UCSD-AML1 (cell line): ENCODE results near the gene EPHB6.

Experiments used
- DNase-seq: peaks from one replicate; lab custom pipeline; 2025; ENCODE audit not compliant: unreplicated experiment; lab: John Stamatoyannopoulos, UW

Gene EPHB6

DNA sequence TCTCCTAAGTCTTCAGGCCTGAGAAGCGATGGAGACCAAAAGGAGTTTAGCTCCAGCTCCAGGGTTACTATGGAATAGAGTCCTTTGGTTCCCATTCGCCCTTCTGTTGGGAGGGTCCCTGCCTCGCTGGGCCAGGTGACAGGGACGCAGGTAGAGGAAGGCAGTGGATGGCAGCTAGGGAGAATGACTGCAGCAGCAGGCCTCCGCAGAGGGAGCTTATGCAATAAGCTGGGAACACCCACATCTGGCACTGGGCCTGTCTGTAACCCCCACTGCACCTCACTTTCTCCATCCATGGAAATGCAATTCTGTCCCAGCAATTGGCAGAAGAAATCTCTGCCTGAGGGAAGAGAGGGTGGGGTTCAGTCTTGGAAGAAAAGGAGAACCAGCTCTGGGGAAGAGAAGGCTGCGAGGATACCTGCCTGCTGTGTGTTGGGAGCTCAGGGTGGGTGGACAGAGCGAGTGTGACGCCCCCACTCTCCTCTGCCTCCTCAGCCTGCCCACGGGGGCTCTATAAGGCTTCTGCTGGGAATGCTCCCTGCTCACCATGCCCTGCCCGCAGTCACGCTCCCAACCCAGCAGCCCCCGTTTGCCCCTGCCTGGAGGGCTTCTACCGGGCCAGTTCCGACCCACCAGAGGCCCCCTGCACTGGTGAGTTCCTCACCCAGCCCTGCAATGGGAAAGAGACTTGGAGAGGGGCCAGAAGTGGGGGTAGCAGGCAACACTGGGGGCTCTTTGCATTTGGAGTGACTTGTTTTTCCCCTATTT, 10.3 kb downstream of the EPHB6 start:
- DNase-seq, result no peak

GRCh38 chr7:142865766-142866165, 10.9 kb downstream of the EPHB6 start:
- DNase-seq, result peak; percentile 11

DNA sequence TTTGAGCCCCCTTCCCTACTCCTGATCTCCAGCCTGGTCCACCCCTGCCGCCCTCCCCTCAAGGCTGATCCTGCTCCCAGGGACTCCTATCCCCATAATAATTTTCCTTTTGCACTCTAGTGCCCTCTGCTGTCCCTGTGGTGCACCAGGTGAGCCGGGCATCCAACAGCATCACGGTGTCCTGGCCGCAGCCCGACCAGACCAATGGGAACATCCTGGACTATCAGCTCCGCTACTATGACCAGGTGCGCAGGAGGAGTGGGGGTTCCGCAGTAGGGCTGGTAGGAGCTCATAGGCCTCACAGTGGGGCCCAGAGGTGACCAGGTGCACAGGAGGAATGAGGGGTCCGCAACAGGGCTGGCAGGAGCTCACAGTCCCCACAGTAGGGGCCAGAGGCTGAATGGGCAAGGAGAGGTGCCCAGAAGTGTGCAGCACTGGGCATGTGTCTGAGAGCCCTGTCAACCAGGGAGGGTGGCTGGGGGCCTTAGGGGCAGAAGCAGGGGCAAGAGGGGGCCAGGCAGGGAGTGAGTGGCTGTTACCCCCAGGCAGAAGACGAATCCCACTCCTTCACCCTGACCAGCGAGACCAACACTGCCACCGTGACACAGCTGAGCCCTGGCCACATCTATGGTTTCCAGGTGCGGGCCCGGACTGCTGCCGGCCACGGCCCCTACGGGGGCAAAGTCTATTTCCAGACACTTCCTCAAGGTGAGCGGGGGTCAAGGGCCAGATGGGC, 11.7 kb downstream of the EPHB6 start:
- no peak for DNase-seq

DNA sequence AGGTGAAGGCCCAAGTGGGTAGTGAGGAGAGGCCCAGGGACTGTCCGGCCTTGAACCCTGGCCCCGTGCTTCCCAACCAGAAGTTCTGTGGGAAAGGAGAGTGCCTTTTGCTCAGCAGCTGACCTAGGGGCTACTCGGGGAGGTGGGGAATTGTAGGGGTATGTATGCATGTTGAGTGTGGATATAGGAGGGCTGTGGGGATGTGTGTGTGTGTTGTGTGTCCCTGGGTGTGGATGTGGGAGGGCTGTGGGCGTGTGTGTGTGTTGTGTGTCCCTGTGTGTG, 12.2 kb downstream of the EPHB6 start:
- DNase-seq, result no peak

GRCh38 chr7:142867398-142868187, 12.7 kb downstream of the EPHB6 start:
- no peak for DNase-seq

- DNase-seq, result no peak
Measured at GRCh38 chr7:142868188-142868985, 13.5 kb downstream of the EPHB6 start.

- DNase-seq, result no peak
Measured at GRCh38 chr7:142868986-142869415, 14.1 kb downstream of the EPHB6 start.

DNA sequence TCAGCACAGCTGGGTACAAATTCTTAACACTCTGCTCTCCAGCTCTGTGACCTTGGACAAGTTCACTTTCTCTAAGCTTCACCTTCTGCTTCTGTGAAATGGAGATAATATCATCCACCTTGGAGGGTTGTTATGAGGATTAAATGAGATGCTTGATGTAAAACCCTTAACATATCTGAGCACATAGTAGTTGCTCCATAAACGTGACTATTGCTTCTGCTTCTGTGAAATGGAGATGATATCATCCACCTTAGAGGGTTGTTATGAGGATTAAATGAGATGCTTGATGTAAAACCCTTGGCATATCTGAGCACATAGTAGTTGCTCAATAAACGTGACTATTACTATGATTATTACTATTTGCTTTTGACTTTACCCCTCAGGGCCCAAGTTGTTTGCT, 14.6 kb downstream of the EPHB6 start:
- no peak for DNase-seq

- no peak for DNase-seq
Measured at GRCh38 chr7:142870147-142870559, 15.3 kb downstream of the EPHB6 start.

DNA sequence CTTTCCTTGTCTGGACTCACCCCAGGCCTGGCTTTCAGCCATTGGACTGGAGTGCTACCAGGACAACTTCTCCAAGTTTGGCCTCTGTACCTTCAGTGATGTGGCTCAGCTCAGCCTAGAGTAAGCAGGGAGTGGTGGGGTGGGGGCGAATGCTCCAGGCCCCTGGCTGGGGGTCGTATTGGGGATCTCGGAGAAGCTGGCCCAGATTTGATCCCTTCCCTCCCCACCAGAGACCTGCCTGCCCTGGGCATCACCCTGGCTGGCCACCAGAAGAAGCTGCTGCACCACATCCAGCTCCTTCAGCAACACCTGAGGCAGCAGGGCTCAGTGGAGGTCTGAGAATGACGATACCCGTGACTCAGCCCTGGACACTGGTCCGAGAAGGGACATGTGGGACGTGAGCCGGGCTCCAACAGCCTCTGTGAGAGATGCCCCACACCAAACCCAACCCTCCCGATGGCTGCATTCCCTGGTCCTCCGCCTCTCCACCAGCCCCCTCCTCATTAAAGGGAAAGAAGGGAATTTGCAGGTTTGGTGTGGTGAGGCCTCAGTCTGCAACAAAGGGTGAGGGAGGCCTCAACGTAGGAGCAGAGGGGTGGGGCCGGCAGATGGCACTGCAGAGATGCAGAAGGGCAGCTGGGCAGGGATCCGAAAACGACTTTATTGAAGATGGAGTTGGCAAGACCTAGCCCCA, 15.8 kb downstream of the EPHB6 start:
- DNase-seq, result no peak

- no peak for DNase-seq
Measured at GRCh38 chr7:142871260-142872105, 16.6 kb downstream of the EPHB6 start.

DNA sequence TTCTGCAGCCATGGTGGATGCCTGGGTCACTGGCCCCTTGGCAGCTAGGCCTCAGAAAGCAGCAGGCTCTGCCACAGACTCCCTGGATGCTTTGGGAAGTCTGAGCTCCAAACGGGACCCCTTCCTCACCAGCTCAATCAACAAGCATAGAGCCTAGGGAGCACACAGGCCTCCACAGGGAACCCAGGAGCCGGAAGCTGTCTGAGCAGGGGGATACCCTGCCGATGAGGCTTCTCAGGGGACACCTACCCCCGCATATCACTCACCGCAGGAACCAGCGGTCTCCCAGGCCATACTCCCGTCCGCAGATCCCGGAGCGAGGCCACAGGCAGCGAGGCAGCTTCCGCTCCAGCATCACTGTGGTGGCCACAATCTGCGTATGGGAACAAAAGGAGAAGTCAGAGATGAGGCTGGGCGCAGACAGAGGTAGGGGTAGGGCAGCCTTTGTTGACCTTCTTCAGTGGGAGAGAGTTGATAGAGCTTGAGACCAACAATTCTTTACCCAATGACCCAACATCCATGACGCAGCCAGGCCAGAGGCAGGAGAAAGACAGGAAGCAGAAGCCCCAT, 17.3 kb downstream of the EPHB6 start:
- DNase-seq, result peak; percentile 53

GRCh38 chr7:142873281-142873784, 18.5 kb downstream of the EPHB6 start:
- DNase-seq, result no peak

DNA sequence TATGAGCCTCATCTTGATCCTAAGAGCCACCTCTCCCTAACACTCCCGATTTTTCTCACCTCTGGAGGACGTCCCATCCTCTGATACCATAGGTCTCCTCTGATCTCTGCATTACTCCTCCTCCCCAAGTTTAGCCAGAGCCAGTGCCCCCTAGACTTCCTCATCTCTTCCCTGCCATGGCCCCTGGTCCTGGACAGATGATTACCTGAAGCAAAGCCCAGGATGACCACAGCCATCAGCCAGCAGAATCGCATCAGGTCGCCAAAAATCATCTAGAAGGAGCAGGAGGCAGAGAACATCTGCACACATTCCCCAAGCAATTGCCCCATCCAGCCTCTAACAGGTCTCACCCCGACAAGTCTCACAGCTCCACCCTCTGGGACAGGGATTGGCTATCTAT, 19.0 kb downstream of the EPHB6 start:
- DNase-seq, result no peak

DNA sequence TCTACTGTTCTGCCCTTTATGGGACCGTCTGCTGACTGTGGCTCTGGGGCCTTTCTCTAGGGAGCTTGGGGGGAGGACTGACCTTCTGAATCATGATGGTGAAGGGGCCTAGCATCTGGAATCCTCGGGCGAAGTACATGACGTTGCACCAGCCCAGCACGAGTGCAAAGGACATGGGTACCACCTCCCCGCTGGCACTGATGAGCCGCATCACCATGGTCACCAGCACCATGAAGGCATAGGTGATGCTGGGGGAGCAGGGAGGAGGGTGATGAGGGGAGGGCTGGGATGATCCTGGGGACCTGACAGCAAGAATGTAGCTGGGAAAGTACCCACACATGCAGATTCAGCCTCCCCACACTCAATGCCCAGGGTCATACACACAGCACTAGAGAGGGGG, 19.5 kb downstream of the EPHB6 start:
- no peak for DNase-seq

DNA sequence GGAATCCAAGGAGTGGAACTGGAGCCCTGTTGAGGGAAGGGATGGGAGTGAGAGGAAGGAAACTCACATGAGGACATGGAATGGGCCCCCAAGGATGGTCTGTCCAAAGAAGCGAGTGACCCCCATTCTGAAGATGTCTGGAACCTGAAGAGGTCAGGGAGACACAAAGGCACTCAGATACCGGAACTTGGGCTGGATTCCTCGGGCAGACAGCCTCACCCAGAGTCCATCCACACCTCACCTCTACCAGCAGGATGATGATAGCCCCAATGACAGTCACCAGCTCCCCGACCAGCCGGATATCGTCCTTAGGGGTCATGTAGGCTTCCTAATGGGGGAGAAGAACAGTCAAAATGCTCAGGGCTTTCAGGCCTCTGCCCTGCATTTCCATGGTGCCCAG, 20.0 kb downstream of the EPHB6 start:
- no peak for DNase-seq

GRCh38 chr7:142875456-142875855, 20.6 kb downstream of the EPHB6 start:
- DNase-seq, result no peak

DNA sequence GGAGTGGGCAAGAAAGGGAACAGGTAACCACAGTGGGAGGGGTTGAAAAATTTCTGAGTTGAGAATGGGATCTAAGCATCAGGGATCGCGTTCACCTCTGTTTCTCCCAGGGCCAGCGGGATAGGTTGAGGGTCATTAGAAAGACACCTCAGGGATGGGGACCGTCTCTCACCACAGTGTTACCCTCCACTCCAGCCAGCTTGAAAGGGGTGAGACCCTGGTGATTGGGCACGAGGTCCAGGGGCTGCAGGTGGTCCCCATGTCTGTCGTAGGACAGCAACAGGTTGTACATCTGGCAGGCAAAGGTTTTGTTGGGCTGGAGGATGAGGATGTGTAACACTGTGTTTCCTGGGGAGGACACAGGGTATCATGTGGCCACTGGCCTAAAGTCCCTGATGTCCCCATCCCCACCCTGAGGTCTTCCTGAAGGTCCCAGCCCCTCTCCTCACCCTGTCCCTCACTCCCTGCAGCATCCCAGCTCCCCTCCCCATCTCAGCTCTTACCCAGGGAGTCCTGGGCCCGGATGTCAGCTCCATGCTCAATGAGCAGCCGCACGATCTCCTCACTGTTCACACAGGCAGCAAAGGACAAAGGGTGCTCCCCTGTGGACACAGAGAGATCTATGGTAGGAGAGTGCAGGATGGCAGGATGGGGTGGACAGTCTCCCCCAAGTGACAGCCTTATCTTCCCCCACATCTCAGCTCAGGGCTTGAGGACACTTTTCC, 21.5 kb downstream of the EPHB6 start:
- DNase-seq, result no peak
